GM18526 (cell line): ENCODE results near the gene MED13.

Source experiments
- POLR2A ChIP-seq: IDR thresholded peaks from 3 replicates; pipeline ENCODE4 v1.6.1; 2011; ENCODE audit not compliant: insufficient read length; ENCODE audit errors: extremely low read depth

Gene MED13

DNA sequence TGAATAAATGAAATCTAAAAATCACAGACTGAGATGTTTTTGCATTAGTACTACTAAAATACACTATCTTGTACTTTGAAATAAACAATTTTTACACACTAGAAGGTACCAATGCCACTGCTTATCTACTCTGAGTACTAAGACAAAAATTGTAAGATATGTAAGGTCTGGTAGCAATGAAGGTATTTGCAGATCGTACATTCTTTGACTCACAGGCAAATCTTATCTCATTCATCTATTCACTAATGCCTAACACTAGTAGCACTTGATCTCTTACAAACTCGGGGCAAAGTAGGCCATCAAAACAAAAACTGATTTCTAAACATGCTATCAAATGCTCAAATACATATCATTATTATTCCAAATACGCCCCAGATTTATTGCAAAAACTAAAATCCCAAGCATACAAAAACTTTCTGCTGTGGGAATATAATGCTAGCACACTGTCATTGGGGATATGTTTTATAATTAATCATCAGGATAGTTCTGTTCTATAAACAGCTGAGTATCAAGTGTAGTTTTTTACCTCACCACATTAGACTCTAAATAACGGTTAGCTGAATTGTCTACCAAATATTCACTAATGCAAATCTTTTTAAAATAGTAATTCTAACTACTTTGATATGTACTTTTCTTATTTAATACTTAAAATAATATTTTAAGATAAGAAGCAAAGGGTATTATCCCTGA is 68.0 kb downstream of the MED13 start:
- TF ChIP-seq POLR2A: no peak

- no peak for TF ChIP-seq POLR2A
These were observed 75.6 kb downstream of the MED13 start for GRCh38 chr17:61989509-61989908.

DNA sequence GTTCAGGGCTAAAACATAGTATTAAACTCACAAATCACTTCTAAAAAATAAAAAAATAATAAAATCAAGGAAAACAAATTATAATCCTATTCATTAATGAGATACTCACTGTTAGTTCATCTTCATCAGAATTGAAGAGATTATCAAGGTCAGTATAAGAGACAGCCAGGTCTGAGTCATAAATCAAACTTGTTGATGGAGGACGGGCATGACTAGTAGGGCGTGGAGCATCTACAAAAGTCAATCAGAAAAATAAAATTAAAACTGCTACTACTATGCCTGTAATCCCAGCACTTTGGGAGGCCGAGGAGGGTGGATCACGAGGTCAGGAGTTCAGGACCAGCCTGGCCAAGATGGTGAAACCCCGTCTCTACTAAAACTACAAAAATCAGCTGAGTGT is 78.2 kb downstream of the MED13 start:
- TF ChIP-seq POLR2A: no peak

DNA sequence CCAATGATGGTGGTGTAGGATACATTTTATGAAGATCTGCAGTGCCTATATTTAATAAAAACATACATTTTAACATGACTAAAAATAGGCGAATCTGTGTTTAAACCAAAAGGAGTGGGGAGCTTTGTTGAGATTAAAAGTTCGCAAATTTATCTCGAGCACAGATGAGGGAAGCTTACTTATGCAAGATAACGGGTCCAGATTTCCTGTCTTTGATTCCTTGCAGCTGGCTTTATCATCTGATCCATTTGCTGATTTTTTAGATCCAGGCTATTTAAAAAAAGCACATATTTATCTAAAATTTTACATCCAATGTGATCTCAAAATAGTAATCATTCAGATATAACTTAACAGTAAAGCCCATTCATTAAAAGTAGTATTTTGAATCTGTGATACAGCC is 80.3 kb downstream of the MED13 start:
- no peak for TF ChIP-seq POLR2A

GRCh38 chr17:61981323-61981722 is 83.8 kb downstream of the MED13 start:
- TF ChIP-seq POLR2A: no peak

DNA sequence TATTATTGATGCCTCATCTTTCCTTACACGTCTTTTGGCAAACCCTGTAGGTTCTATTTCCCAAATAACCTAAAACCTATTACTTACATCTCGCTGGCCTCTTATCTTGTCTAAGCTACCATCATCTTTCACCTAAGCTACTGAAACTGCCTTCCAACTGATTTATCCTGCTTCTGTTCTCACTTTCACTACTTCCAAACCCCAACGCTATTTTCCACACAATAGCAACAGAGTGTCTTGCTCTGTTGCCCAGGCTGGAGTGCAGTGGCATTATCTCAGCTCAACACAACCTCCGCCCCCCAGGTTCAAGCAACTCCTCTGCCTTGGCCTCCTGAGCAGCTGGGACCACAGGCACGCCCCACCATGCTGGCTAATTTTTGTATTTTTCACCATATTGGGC is 84.5 kb downstream of the MED13 start:
- TF ChIP-seq POLR2A: no peak

GRCh38 chr17:61974115-61974514 is 91.0 kb downstream of the MED13 start:
- no peak for TF ChIP-seq POLR2A

- no peak for TF ChIP-seq POLR2A
These were observed 92.8 kb downstream of the MED13 start for GRCh38 chr17:61972311-61972710.

- no peak for TF ChIP-seq POLR2A
These were observed 95.0 kb downstream of the MED13 start for GRCh38 chr17:61970030-61970429.

DNA sequence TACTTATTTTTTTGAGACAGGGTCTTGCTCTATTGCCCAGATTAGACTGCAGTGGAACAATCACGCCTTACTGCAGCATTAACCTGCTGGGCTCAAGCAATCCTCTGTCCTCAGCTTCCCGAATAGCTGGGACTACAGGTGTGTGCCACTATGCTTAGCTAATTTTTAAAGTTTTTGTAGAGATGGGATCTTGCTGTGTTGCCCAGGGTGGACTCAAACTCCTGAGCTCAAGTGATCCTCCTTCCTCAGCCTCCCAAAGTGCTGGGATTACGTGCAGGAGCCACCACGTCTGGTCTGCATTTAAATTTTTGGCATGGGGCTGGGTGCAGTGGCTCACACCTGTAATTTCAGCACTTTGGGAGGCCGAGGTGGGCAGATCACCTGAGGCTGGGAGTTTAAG is 96.3 kb downstream of the MED13 start:
- TF ChIP-seq POLR2A: no peak

- no peak for TF ChIP-seq POLR2A
These were observed 97.3 kb downstream of the MED13 start for GRCh38 chr17:61967729-61968128.

- TF ChIP-seq POLR2A: no peak
These were observed 98.9 kb downstream of the MED13 start for GRCh38 chr17:61966191-61966590.

DNA sequence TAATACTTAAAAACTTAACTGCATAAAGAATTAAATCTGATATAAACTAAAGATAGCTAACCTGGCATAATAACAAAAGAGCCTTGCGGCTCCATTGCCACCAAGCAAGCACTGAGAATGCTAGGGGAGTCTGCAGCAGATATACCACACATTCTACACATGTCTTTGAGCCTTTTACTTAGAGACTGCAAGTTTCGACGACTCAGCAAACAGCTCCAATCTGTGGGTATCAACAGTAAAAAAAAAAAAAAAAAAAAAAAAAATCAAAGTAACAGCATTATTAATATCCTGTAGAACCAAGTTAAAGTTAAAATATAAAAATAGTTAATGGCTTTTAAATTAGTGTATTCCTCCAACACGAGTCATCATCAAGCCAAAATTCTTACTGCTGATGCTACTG is 109.5 kb downstream of the MED13 start:
- no peak for TF ChIP-seq POLR2A

GRCh38 chr17:61947367-61948078 is 117.6 kb downstream of the MED13 start:
- no peak for TF ChIP-seq POLR2A

DNA sequence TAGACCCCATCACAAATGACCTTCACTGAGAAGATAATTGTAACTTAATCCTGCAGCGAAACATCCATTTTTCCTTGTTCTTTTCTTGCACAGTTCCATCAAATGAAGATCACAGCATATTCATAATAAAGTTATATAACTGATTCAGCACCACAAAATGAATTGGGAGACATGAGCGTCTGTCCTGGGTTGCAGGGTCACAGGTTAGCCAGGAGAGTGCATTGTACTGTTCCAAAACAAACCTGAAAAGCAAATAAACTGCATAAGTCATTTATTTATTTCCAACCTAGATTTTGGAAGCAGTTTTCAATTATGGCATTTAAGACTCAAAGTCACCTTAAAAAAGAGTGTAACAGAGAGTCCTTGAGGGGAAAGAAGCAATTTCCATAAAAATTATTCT is 118.7 kb downstream of the MED13 start:
- TF ChIP-seq POLR2A: no peak

- TF ChIP-seq POLR2A: no peak
These were observed 122.0 kb downstream of the MED13 start for GRCh38 chr17:61943117-61943516.

GRCh38 chr17:61942085-61942484 is 123.0 kb downstream of the MED13 start:
- no peak for TF ChIP-seq POLR2A
